GM12891 (cell line): ENCODE data around the gene COMMD1.

ENCODE experiments used
- POLR2A ChIP-seq: IDR thresholded peaks from 2 replicates; pipeline ENCODE4 v1.6.1; 2011; ENCODE audit warnings: low read depth, low read length, control low read depth
- POLR2AphosphoS5 ChIP-seq: IDR thresholded peaks from 2 replicates; pipeline ENCODE4 v1.6.1; 2011; ENCODE audit warnings: low read depth, low read length, control low read depth

DNA sequence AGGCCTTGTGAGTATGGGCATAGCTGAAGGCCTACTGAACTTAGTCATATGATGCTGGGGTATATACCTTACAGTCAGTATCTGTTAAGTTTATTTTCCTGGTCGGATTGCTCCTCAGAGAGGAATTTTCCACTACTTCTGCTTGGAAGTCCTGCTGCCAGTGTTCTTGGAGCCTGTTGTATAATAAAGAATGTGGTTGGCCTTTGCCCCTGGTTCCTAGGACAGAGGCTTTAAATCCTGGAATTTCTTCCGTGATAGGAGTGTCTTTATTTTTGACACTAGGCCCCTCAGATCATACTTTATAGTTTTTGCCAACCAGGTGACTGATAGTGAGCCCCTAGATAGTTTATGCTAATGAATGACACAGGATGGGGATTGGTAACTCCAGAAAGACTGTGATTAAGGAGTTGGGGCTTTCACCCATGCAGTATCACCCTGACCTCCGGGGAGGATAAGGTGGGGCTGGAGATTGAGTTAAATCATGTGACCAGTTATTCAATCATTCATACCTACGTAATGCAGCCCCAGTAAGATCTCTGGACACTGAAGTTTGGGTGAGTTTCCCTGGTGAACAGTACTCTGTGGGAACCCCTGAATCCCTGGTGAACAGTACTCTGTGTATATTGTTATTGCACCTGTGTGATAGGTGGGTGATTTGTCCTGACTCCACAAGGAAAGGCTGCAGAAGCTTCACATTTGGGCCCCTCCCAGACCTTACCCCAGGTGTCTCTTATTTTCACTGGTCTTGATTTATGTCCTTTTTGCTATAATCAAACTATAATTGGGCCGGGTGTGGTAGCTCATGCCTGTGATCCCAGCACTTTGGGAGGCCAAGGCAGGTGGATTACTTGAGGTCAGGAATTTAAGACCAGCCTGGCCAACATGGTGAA, 56.9 kb downstream of the COMMD1 start:
- TF ChIP-seq POLR2A (no peak), POLR2AphosphoS5 (no peak)
